Stimulated activated CD8-positive, alpha-beta memory T cell treated with anti-CD3 and anti-CD28 coated beads, Interleukin-15, amount 100 ng/mL, for 24 hours (primary cell): ENCODE measurements around the gene COL4A2.

Source experiments
- DNase-seq: peaks from one replicate; pipeline ENCODE4 v3.0.0-alpha.2; 2020; ENCODE audit warnings: low read depth

Gene COL4A2

DNA sequence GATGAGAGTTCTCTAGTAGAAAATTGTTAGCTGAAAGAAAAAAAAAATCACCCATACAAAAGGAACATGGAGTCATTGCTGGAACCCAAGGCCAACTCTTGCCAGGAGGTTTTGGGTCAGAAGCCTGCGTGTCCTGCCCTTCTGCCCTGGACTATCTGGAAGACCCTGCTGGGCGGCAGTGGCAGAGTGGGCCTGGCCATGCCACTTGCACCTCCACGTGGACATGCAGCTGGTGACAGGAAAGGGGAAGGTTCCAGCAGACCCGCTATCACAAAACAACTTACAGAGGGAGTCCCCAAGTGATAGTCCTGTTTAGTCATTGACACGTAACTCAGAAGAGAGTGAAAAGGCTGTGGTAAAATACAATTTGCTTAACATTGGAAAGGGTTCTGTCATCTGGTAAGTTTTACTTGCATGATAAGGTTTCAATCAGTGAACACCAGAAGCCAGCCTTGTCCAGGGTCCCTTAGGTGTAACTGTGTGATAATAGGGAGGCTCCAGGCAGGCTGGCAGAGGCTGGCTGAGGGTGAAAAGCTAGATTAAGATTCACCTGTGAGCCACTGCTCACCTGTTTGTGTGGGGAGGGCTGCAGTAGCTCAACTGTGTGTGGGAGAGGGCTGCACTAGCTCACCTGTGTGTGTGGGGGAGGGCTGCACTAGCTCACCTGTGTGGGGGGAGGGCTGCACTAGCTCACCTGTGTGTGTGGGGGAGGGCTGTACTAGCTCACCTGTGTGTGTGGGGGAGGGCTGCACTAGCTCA lies 47.8 kb downstream of the COL4A2 start:
- DNase-seq: no peak

DNA sequence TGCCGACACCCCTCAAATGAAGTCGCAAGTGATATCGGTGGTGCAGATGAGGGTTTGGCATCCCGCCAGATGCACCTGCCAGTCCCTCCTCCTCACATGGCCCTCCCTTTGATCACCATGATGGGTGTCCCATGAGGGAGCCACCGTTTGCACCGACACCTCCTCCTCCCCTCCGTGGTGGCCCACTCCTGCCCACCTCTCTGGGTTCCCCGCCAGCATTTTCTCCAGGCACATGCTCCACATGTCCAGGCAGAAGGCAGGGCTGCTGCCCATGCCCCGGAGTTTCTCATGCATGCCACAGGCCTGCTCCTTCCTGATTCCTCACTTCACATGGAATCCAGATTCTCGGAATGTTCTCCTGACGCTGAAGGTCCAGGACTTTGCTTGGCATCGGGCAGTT lies 49.3 kb downstream of the COL4A2 start:
- no peak for DNase-seq

- no peak for DNase-seq
Observed at GRCh38 chr13:110358381-110358780, 51.3 kb downstream of the COL4A2 start.

GRCh38 chr13:110359840-110360301 lies 52.8 kb downstream of the COL4A2 start:
- DNase-seq: no peak

DNA sequence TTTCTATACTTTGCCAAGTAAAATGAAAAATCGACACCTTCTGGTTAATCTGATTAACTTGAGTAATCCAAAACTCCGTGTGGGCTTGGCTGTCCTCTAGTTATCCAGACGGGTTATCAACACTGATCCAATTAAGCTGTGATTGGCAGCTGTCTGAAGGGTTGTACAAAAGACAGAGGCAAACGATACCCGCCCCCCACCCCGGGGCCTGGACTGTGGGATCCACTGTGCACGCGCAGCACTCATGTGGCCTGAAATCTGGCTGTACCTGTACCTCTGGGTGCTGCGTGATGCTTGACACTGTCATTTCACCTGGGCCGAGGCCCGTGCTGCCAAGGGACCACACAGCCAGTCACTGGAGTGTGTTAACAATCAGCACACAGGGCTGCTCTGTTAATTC lies 53.5 kb downstream of the COL4A2 start:
- DNase-seq: no peak

DNA sequence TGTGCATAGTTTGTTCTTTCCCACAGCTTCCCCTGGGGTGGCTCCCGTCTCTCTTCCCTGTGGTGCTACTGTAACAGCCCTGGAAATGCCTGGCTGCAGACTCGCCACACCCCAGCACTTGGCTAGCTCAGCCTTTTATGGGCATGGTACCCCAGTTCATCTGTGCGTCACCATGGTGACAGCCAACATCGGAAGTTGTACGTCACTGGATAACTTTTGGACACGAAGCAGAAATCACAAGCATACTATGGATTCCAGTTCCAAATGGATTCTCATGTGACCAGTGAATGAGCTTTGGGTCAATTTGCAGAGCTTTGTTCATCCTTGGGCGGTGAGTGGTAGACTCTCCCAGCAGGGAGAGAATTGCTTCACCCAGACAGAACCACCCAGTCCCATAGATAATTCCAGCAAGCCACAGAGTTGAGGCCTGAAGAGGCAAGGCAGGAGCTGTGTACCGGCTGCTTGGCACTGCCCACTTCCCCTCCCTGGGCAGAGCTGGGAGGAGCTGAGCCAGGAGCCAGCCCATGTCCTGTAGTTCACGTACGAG lies 54.4 kb downstream of the COL4A2 start:
- no peak for DNase-seq

GRCh38 chr13:110363010-110363409 lies 55.9 kb downstream of the COL4A2 start:
- DNase-seq: no peak

GRCh38 chr13:110364081-110364480 lies 57.0 kb downstream of the COL4A2 start:
- DNase-seq: no peak

DNA sequence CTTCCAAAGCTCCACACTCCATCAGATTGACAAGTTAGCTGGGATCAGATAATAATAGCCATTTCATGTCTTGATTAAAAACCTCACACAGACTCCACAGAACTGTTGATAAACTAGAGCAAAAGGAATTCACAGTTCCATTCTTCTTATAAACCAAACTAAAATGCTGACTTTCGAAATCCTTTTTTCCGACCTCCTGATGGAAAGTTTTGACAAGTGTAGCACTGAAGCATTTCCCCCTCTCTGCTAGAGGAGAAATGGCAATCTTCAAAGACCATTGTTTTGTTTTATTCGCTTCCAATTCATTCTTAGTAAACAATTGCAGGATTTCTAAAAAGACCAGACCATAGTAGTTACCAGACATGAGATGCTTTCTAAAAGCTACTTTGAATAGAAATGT lies 58.8 kb downstream of the COL4A2 start:
- DNase-seq: no peak

GRCh38 chr13:110366733-110367132 lies 59.6 kb downstream of the COL4A2 start:
- no peak for DNase-seq

DNA sequence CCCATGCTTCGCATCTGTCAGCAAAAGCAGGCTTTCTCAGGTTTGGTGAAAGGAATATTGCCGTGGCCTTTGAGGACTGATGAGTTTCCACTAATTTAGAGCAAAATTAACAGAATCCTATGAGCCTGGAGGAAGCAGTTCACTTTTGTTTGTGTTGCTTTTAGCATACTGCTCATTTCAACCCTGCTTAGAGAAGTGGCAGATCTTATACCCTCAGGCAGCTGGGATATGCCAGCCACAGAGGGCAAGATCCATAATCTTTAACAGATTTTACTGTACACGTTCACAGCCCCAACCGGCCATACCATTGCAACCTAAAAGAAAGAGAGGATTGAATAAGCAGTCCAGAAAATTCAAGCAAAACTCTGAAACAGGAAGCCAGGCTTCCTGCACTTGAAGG lies 60.5 kb downstream of the COL4A2 start:
- no peak for DNase-seq

- no peak for DNase-seq
Observed at GRCh38 chr13:110368408-110368807, 61.3 kb downstream of the COL4A2 start.

DNA sequence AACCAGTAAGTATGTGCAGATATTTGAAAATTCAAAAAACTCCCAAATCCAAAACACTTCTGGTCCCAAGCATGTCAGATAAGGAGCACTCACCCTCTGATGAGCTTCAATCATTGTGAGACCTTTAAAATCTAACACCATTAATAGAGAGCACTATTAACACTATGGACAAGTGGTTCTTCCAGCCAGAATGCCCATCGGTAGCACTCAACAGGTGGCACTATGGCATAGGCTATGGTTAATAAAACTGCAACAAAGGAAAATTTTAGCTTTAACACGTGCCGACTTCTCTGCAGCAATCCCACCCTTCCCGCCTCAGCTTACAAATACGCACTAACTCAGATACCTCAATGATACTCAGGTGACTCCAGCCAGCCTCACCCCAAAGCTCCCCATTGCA lies 62.3 kb downstream of the COL4A2 start:
- no peak for DNase-seq

DNA sequence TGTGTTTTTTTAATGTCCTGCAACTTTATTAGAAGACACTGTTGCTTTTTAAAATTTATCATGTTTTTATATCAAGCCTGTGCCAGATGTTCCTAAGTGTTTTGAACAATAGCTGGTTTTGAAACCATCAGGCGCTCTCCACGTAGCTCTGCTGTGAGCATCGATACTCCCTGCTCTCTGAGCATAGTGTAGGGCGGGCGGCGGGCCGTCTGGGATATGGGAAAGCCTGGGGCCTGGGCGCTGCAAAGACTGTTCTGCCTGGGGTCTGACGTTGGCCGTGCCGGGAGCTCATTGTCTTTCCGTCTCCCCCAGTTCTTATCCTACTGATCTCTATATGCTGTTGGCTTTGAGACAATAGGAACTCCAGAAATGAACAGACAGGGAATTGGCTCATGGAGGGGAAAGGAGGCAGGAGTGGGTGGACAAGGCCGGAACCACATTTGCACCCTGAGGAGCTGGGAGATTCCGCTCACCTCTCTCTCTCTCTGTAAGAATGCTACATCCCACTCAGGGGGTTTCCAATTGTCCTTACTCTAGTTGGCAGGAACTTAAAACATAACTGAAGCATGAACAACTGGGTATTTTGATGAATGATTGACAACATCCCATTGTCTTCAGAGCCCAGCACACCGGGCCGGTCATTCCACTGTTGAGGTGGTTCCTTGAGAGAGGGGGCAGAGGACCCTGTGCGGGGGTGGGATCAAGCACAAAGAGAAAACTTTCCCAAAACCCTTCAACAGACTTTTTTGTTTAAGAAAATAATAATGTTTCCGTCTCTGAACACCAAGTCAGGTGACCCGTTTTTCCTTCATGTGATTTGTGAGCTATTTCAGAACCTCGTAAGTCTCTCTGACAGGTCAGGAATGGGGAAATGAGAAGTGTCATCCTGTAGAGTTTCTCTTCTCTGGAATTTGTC lies 64.7 kb downstream of the COL4A2 start:
- no peak for DNase-seq

- no peak for DNase-seq
Observed at GRCh38 chr13:110372676-110373075, 65.6 kb downstream of the COL4A2 start.

GRCh38 chr13:110373617-110374016 lies 66.5 kb downstream of the COL4A2 start:
- no peak for DNase-seq

GRCh38 chr13:110374431-110375370 lies 67.6 kb downstream of the COL4A2 start:
- DNase-seq: no peak

GRCh38 chr13:110376120-110376519 lies 69.0 kb downstream of the COL4A2 start:
- no peak for DNase-seq

DNA sequence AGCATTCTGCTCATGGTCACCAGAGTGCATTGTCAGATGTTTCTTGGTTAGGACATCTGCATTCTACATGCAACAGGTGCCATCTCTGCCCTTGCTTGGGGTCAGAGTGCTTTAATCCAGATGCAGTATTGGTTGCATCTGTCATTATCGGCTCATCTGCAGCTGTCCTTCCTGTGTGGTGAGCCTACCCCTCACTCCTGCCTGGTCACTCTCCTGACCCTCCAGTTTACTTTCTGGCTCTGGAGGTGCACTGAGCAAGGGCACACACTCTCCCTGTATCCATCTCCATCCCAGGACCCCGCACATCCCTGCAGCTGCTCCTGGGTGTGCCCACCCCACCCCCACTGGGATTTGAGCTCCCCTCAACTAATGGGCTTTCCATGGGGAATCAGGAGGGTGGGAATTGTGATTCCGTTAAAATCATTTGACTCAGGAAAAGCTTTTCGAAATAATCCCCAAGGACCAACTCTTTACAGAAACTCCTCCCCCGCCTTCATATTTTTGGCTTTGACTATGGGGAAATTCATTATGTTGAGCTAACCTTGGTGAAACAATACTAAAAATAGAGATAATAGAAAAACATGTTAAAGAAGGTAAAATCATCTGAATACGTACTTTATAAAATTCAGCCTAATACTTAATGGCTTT lies 70.2 kb downstream of the COL4A2 start:
- no peak for DNase-seq

- DNase-seq: no peak
Observed at GRCh38 chr13:110377826-110378201, 70.7 kb downstream of the COL4A2 start.

- DNase-seq: no peak
Observed at GRCh38 chr13:110379358-110379757, 72.3 kb downstream of the COL4A2 start.
